SK-N-SH treated with all-trans-retinoic acid at 6 μM for 48 hours (cell line): ENCODE measurements around the gene TJP2.

Experiments
- PATZ1 ChIP-seq: fragments of 250-450 bp; sonication (Bioruptor Pico); IDR thresholded peaks from 2 replicates; pipeline ENCODE4 v1.8.0; 2020; ENCODE audit warnings: mild to moderate bottlenecking, moderate library complexity, borderline replicate concordance
- RARB ChIP-seq: fragments of 250-450 bp; sonication (Bioruptor Pico); IDR thresholded peaks from 2 replicates; pipeline ENCODE4 v1.8.0; 2021; ENCODE audit warnings: mild to moderate bottlenecking, moderate library complexity

DNA sequence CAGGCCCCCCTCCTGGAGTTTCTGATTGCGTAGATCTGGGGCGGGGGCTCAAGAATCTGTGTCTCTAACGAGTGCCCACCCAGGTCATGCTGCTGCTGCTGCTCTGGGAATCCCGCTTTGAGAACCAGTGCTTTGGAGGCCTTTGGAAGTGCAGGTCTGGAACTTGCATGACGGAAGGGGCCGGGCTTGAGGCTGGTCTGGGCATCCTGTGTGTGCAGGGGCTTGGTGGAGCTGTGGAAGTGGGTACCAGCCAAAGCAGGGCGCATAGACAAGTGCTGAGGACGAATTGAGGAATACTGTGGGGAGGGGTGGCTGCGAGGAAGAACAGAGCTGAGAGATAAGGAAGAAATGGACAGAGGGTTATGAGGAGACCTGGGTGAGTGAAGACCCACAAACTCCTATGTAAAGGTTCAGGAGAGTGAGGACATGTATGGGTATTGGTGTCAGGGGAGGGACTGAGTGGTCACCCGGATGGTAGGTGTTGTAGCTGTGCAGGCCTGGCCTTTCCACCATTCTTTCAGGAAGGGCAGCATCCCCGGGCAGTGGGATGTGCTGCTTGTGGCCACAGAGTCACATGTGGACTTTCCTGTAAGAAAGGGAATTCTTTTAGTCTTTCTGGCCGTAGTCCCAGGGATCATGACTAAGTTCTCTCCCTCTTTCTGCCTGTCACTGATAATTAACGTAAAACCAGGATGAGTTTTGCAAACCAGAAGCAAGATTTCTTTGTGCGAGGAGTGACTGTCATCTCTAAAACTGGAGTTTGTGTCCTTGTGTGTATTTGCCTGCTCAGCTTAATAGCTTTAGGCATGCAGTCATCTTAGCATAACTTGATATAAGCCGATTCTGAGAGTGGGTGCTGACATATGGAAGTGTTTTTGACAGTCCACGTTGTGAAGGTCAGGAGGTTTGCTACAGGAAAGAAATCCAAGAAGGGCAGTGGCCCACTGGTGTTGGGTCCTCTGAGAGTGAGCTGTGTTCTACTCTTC, 43.3 kb upstream of the TJP2 start:
- TF ChIP-seq RARB (no peak), PATZ1 (no peak)
